Panc1 (cell line): Measurements from ENCODE around the gene SLIT3. TPM values are rescaled to one million over a fixed set of nuclear protein-coding genes. Genes with fewer than 3 reads are reported as not detected.

ENCODE experiments used
- ATAC-seq: fragments of 200-7000 bp; cut with Tn5 transposase; 2 replicates; pipeline ENCODE4 v1.9.1; 2020; ENCODE audit warnings: mild to moderate bottlenecking, moderate library complexity
- BruUV-seq: library from RNA; stranded (reverse); fragments of 400-500 nt; replicated peaks from 2 replicates; lab custom pipeline; 2021; lab: Mats Ljungman, UMichigan
- CTCF ChIA-PET: fragments of 300-600 bp; sonication (Branson Sonifier 250); formaldehyde crosslinking; loops from one replicate; lab custom pipeline; 2022; ENCODE audit warnings: antibody characterized with exemption; lab: Charles Lee
- POLR2A ChIA-PET: fragments of 300-600 bp; sonication (Branson Sonifier 250); formaldehyde crosslinking; loops from one replicate; lab custom pipeline; 2022; ENCODE audit warnings: antibody characterized with exemption; lab: Charles Lee
- DNase-seq: peaks from one replicate; pipeline ENCODE4 v3.0.0-alpha.2; 2010; ENCODE audit warnings: low read depth, low spot score
- H3K27ac ChIP-seq: 2 replicates; pipeline ENCODE4 v1.5.1; 2011; ENCODE audit warnings: mild to moderate bottlenecking, low read length, inconsistent platforms
- H3K27me3 ChIP-seq: fragments of 200-500 bp; sonication (Bioruptor generic); 2 replicates; pipeline ENCODE4 v1.6.0; 2014; ENCODE audit warnings: low read length, inconsistent platforms; ENCODE audit not compliant: control insufficient read depth, insufficient read depth
- H3K36me3 ChIP-seq: fragments of 200-500 bp; sonication (Bioruptor generic); 2 replicates; pipeline ENCODE4 v1.5.1; 2014; ENCODE audit warnings: inconsistent platforms, mild to moderate bottlenecking, low read length, moderate library complexity; ENCODE audit not compliant: control insufficient read depth, insufficient read depth
- H3K4me1 ChIP-seq: 2 replicates; pipeline ENCODE4 v1.5.1; 2011; ENCODE audit warnings: inconsistent platforms, mild to moderate bottlenecking, low read length, moderate library complexity; ENCODE audit not compliant: control insufficient read depth, insufficient read depth
- H3K4me3 ChIP-seq, 2 experiments: 2 replicates each; pipeline ENCODE4 v1.5.1; 2011 to 2012; ENCODE audit warnings: low read depth in 2 of 2, low read length in 2 of 2, mild to moderate bottlenecking in 2 of 2, inconsistent platforms in 1 of 2, moderate library complexity in 1 of 2
- H3K9me3 ChIP-seq: fragments of 200-500 bp; sonication (Bioruptor generic); 2 replicates; pipeline ENCODE4 v1.5.1; 2014; ENCODE audit warnings: low read depth, mild to moderate bottlenecking, inconsistent platforms, low read length, moderate library complexity; ENCODE audit not compliant: control insufficient read depth, insufficient read depth
- POLR2AphosphoS5 ChIP-seq: IDR thresholded peaks from 2 replicates; pipeline ENCODE4 v1.6.1; 2012; ENCODE audit warnings: mild to moderate bottlenecking, low read depth, low read length, moderate library complexity
- SIN3A ChIP-seq: IDR thresholded peaks from 2 replicates; pipeline ENCODE4 v1.6.1; 2012; ENCODE audit warnings: low read depth, mild to moderate bottlenecking, low read length, moderate library complexity, borderline replicate concordance; ENCODE audit not compliant: insufficient read depth
- TCF7L2 ChIP-seq: IDR thresholded peaks from 2 replicates; pipeline ENCODE4 v1.6.1; 2011; ENCODE audit warnings: mild to moderate bottlenecking, low read depth, low read length, inconsistent platforms
- in situ Hi-C: cut with HindIII; loops from 2 replicates; pipeline ENCODE4 v1.10.0; 2016; ENCODE audit warnings: low sequenced_read_pairs, low pct_unique_long_range_greater_than_20kb
- intact Hi-C: fragments of 100-400 bp; cut with micrococcal nuclease; formaldehyde crosslinking; loops from one replicate; pipeline ENCODE4 v1.10.0; 2022; ENCODE audit not compliant: unreplicated experiment
- total RNA-seq: library from RNA; stranded (reverse); gene quantifications from one replicate; pipeline ENCODE4 v1.2.1, GENCODE V29; 2021; ENCODE audit not compliant: unreplicated experiment
- TF ChIP-seq, protein P1 (sequence below), 2 experiments: IDR thresholded peaks; 2 replicates each; pipeline ENCODE4 v1.6.1; 2011 to 2012; ENCODE audit warnings: low read depth in 2 of 2, control low read depth in 1 of 2, low read length in 1 of 2, mild to moderate bottlenecking in 1 of 2, moderate library complexity in 1 of 2; ENCODE audit not compliant: insufficient read depth in 1 of 2
- TF ChIP-seq, protein P2 (sequence below): fragments of 450-650 bp; IDR thresholded peaks from 2 replicates; pipeline ENCODE4 v1.5.1; 2017; ENCODE audit warnings: mild to moderate bottlenecking

SLIT3 gene
- total RNA-seq, 1 experiment from 2014 or later = 26.4 TPM

DNA sequence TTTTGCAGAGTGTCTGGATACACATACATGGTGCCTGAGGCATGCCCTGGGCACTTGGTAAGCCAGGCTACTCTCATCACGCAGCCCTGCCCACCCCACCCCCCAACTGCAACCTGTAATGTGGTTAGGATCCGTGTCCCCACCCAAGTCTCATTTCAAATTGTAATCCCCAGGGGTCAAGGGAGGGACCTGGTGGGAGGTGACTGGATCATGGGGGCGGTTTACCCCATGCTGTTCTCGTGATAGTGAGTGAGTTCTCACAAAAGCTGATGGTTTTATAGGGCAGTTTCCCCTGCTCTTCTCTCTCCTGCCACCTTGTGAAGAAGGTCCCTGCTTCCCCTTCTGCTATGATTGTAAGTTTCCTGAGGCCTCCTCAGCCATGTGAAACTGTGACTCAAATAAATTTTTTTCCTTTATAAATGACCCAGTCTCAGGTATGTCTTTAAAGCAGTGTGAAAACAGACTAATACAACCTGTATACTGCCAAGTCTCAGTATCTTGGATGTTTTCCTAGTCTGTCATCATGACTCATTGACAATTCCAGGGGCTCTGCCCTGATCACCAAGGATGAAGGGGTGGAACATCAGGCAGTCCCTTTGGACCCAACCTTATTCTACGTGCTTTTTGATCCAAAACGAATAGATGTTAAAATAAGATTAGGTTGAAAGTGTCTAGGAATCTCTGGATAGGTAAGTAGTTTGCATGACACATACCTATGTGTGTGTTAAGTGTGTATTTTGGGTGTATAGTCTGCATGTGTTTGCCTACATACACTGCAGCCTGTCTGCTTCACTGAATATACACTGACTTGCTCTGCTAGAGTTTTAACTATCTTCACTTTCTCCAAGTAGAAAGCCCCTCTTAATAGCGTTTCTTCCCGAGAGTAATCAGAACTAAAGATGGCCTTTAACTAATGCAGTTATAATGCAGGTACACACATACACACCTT is 293.8 kb downstream of the SLIT3 start:
- H3K4me1 ChIP-seq = peaks cover 3% of the 10 kb centered on the region; the same call in 1 of the 2 replicates
- CTCF ChIA-PET = no interaction called here
- no peak overlapping the region for H3K4me3 ChIP-seq
- in situ Hi-C loops = no loop called here
- no TSS peak for BruUV-seq
- H3K9me3 ChIP-seq = no peaks in the 10 kb centered on the region
- H3K27ac ChIP-seq = no peak overlapping the region
- H3K36me3 ChIP-seq = no peaks in the 10 kb centered on the region
- TF ChIP-seq POLR2AphosphoS5 = no peak
- no peak for TF ChIP-seq SIN3A
- TF ChIP-seq TCF7L2 = no peak
- TF ChIP-seq, protein P1, sequence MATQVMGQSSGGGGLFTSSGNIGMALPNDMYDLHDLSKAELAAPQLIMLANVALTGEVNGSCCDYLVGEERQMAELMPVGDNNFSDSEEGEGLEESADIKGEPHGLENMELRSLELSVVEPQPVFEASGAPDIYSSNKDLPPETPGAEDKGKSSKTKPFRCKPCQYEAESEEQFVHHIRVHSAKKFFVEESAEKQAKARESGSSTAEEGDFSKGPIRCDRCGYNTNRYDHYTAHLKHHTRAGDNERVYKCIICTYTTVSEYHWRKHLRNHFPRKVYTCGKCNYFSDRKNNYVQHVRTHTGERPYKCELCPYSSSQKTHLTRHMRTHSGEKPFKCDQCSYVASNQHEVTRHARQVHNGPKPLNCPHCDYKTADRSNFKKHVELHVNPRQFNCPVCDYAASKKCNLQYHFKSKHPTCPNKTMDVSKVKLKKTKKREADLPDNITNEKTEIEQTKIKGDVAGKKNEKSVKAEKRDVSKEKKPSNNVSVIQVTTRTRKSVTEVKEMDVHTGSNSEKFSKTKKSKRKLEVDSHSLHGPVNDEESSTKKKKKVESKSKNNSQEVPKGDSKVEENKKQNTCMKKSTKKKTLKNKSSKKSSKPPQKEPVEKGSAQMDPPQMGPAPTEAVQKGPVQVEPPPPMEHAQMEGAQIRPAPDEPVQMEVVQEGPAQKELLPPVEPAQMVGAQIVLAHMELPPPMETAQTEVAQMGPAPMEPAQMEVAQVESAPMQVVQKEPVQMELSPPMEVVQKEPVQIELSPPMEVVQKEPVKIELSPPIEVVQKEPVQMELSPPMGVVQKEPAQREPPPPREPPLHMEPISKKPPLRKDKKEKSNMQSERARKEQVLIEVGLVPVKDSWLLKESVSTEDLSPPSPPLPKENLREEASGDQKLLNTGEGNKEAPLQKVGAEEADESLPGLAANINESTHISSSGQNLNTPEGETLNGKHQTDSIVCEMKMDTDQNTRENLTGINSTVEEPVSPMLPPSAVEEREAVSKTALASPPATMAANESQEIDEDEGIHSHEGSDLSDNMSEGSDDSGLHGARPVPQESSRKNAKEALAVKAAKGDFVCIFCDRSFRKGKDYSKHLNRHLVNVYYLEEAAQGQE (IDR thresholded peaks at IDR 0.05; ENCODE audit: insufficient read depth in 1 of 2, low read depth in 2 of 2, low read length in 1 of 2) = no peak
- TF ChIP-seq, protein P2, sequence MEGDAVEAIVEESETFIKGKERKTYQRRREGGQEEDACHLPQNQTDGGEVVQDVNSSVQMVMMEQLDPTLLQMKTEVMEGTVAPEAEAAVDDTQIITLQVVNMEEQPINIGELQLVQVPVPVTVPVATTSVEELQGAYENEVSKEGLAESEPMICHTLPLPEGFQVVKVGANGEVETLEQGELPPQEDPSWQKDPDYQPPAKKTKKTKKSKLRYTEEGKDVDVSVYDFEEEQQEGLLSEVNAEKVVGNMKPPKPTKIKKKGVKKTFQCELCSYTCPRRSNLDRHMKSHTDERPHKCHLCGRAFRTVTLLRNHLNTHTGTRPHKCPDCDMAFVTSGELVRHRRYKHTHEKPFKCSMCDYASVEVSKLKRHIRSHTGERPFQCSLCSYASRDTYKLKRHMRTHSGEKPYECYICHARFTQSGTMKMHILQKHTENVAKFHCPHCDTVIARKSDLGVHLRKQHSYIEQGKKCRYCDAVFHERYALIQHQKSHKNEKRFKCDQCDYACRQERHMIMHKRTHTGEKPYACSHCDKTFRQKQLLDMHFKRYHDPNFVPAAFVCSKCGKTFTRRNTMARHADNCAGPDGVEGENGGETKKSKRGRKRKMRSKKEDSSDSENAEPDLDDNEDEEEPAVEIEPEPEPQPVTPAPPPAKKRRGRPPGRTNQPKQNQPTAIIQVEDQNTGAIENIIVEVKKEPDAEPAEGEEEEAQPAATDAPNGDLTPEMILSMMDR = no peak
- POLR2A ChIA-PET = no interaction called here
- DNase-seq = no peak
- H3K27me3 ChIP-seq = no peaks in the 10 kb centered on the region
- ATAC-seq = peak; percentile 65; the same call in 1 of the 2 replicates
- intact Hi-C loops = no loop called here

DNA sequence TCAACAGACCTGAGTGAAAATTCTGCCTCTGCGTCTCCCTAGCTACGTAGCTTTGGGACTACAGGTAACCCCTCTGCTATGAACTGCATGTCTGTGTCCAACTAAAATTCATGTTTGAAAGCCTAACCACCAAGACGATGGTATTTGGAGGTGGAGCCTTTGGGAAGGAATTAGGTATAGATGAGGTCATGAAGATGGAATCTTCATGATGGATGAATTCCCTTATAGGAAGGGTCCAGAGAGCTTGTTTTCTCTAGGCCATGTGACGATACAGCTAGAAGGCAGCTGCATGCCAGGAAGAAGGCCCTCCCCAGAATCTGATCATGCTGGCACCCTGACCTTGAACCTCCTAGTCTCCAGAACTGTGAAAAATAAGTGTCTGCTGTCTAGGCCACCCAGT is 296.4 kb downstream of the SLIT3 start:
- H3K9me3 ChIP-seq = no peaks in the 10 kb centered on the region
- in situ Hi-C loops (no loop called here), intact Hi-C loops (no loop called here)
- POLR2A ChIA-PET = interaction anchor here (0.6 kb wide), 1 partner anchor 606 kb away, joined by 3 read pairs; no protein-coding TSS in a partner anchor
- H3K4me3 ChIP-seq = no peak overlapping the region
- TF ChIP-seq, protein P1 (IDR thresholded peaks at IDR 0.05; ENCODE audit: insufficient read depth in 1 of 2, low read depth in 2 of 2, low read length in 1 of 2) = no peak
- TF ChIP-seq SIN3A = no peak
- TF ChIP-seq TCF7L2 = no peak
- TF ChIP-seq, protein P2 = no peak
- TF ChIP-seq POLR2AphosphoS5 = no peak
- no TSS peak for BruUV-seq
- H3K4me1 ChIP-seq = peaks cover 3% of the 10 kb centered on the region; the same call in 1 of the 2 replicates
- no peak for DNase-seq
- H3K36me3 ChIP-seq = no peaks in the 10 kb centered on the region
- H3K27me3 ChIP-seq = no peaks in the 10 kb centered on the region
- ATAC-seq = no peak
- CTCF ChIA-PET = interaction anchor here (0.5 kb wide), 1 partner anchor 891 kb away, joined by 6 read pairs; no protein-coding TSS in a partner anchor
- H3K27ac ChIP-seq = no peak overlapping the region
